HepG2 (cell line): ENCODE measurements around the gene NAT10. TPM values are rescaled to one million over a fixed set of nuclear protein-coding genes. Genes with fewer than 3 reads are reported as not detected.
A peak's percentile ranks its signal among the peaks of the same experiment; 100 is the strongest.

Source experiments
- ATAC-seq: fragments of 200-7000 bp; cut with Tn5 transposase; 3 replicates; pipeline ENCODE4 v1.9.1; 2020; ENCODE audit warnings: mild to moderate bottlenecking, moderate library complexity
- BruUV-seq: library from RNA; stranded (reverse); fragments of 400-500 nt; replicated peaks from 2 replicates; lab custom pipeline; 2021; lab: Mats Ljungman, UMichigan
- CTCF ChIA-PET: fragments of 300-600 bp; formaldehyde crosslinking; extraction: SDS; loops from one replicate; lab custom pipeline; 2021; ENCODE audit warnings: low total read pairs, inconsistent platforms, low intra/inter-chr PET ratio; lab: Yijun Ruan, JAX
- POLR2A ChIA-PET: fragments of 350-600 bp; sonication (Branson Sonifier 250); formaldehyde crosslinking; loops from one replicate; lab custom pipeline; 2020; ENCODE audit warnings: antibody characterized with exemption, inconsistent platforms; lab: Yijun Ruan, JAX
- DNase-seq: peaks from one replicate; pipeline ENCODE4 v3.0.0-alpha.2; 2015; ENCODE audit warnings: low spot score
- FAIRE-seq: peaks from 3 replicates; lab custom pipeline; 2011; peaks lifted over from hg19 to GRCh38; lab: Jason Lieb, UNC
- H2AFZ ChIP-seq: one replicate; pipeline ENCODE4 v1.6.1; 2011; ENCODE audit warnings: low read length, inconsistent platforms
- H3K27ac ChIP-seq: fragments of 300-600 bp; 3 replicates; pipeline ENCODE4 v1.8.0; 2011; ENCODE audit warnings: mixed run types, mild to moderate bottlenecking, mixed read lengths, low read length, inconsistent platforms; ENCODE audit not compliant: insufficient read depth; ENCODE audit errors: extremely low read length
- H3K27me3 ChIP-seq, 2 experiments: fragments of 200-600 bp in 1 of 2; 2 replicates in 1 of 2; 3 replicates in 1 of 2; pipeline versions ENCODE4 v1.6.0 to v1.8.0; 2011; ENCODE audit warnings: low read length in 2 of 2, mild to moderate bottlenecking in 2 of 2, moderate library complexity in 2 of 2, inconsistent platforms in 1 of 2; ENCODE audit not compliant: insufficient read depth in 2 of 2, control insufficient read depth in 1 of 2
- H3K36me3 ChIP-seq, 2 experiments: fragments of 200-600 bp in 1 of 2; replicated peaks in 1 of 2; 2 replicates in 1 of 2; 3 replicates in 1 of 2; pipeline versions ENCODE4 v1.5.1 to v1.8.0; 2011; ENCODE audit warnings: low read length in 2 of 2, inconsistent platforms in 1 of 2; ENCODE audit not compliant: insufficient read depth in 2 of 2, control insufficient read depth in 1 of 2
- H3K4me1 ChIP-seq: 2 replicates; pipeline ENCODE4 v1.5.1; 2012; ENCODE audit warnings: low read length, inconsistent platforms; ENCODE audit not compliant: insufficient read depth
- H3K4me2 ChIP-seq: 2 replicates; pipeline ENCODE4 v1.6.0; 2011; ENCODE audit warnings: low read depth, low read length, inconsistent platforms
- H3K4me3 ChIP-seq, 3 experiments: fragments of 200-600 bp in 1 of 3; sonication (generic), shearing (Covaris generic) in 1 of 3; replicated peaks in 1 of 3; 2 replicates each; pipeline ENCODE4 v1.5.1; 2011 to 2016; ENCODE audit warnings: low read length in 3 of 3, inconsistent platforms in 2 of 3, low read depth in 2 of 3, mild to moderate bottlenecking in 2 of 3, control low read depth in 1 of 3, mixed read lengths in 1 of 3; ENCODE audit not compliant: insufficient read depth in 1 of 3
- H3K79me2 ChIP-seq: one replicate; pipeline ENCODE4 v1.6.1; 2011; ENCODE audit warnings: low read length, inconsistent platforms; ENCODE audit not compliant: insufficient read depth
- H3K9ac ChIP-seq: 2 replicates; pipeline ENCODE4 v1.6.0; 2011; ENCODE audit warnings: mild to moderate bottlenecking, low read depth, low read length, inconsistent platforms; ENCODE audit not compliant: insufficient read depth
- H3K9me3 ChIP-seq: 2 replicates; pipeline ENCODE4 v1.5.1; 2012; ENCODE audit warnings: mild to moderate bottlenecking, low read length
- H4K20me1 ChIP-seq: 2 replicates; pipeline ENCODE4 v1.6.0; 2011; ENCODE audit warnings: inconsistent platforms, mild to moderate bottlenecking, low read length, moderate library complexity; ENCODE audit not compliant: insufficient read depth
- CEBPG ChIP-seq: IDR thresholded peaks from 2 replicates; pipeline ENCODE4 v1.6.1; 2016
- ELF4 ChIP-seq: sonication (generic); formaldehyde crosslinking; IDR thresholded peaks from 2 replicates; pipeline ENCODE4 v1.5.0; 2020; ENCODE audit warnings: missing genetic modification reagents, mild to moderate bottlenecking, moderate library complexity, borderline replicate concordance
- JARID2 ChIP-seq: sonication (generic); formaldehyde crosslinking; IDR thresholded peaks from 2 replicates; pipeline ENCODE4 v1.8.1; 2023; ENCODE audit warnings: missing genetic modification reagents, inconsistent platforms; ENCODE audit not compliant: insufficient replicate concordance
- TFE3 ChIP-seq: IDR thresholded peaks from 2 replicates; pipeline ENCODE4 v1.6.1; 2016
- THAP11 ChIP-seq: IDR thresholded peaks from 2 replicates; pipeline ENCODE4 v1.6.1; 2016; ENCODE audit warnings: missing biosample characterization, missing genetic modification reagents
- TMF1 ChIP-seq: sonication (generic); formaldehyde crosslinking; IDR thresholded peaks from 2 replicates; pipeline ENCODE4 v1.8.1; 2022; ENCODE audit warnings: low read depth, missing genetic modification reagents
- U2AF2 ChIP-seq: fragments of 200-400 bp; formaldehyde crosslinking; IDR thresholded peaks from 2 replicates; pipeline ENCODE4 v1.6.1; 2017; ENCODE audit warnings: low read depth, mild to moderate bottlenecking, low read length
- ZFP82 ChIP-seq: sonication (generic); formaldehyde crosslinking; IDR thresholded peaks from 2 replicates; pipeline ENCODE4 v1.5.1; 2020; ENCODE audit warnings: mild to moderate bottlenecking, missing genetic modification reagents, borderline replicate concordance
- ZNF142 ChIP-seq: sonication (generic); formaldehyde crosslinking; IDR thresholded peaks from 2 replicates; pipeline ENCODE4 v1.4.0; 2020; ENCODE audit warnings: missing genetic modification reagents
- ZNF34 ChIP-seq: sonication (generic); formaldehyde crosslinking; IDR thresholded peaks from 2 replicates; pipeline ENCODE4 v1.4.0; 2020; ENCODE audit warnings: mild to moderate bottlenecking, missing genetic modification reagents, borderline replicate concordance
- WGBS: methylation state at CpG from one replicate; pipeline ENCODE4 v1.1.6; 2017; ENCODE audit warnings: low lambda C conversion rate; 5-methylcytosine and 5-hydroxymethylcytosine counted together
- in situ Hi-C: cut with HindIII; loops from 2 replicates; pipeline ENCODE4 v1.10.0; 2017; ENCODE audit warnings: low pct_unique_long_range_greater_than_20kb; ENCODE audit not compliant: extremely low pct_ligation_motif_present
- intact Hi-C: fragments of 100-400 bp; cut with micrococcal nuclease; formaldehyde crosslinking; loops from one replicate; pipeline ENCODE4 v1.10.0; 2022; ENCODE audit not compliant: unreplicated experiment
- polyA plus RNA-seq, 8 experiments: library from polyadenylated mRNA; depleted of rRNA in 3 of 8; stranded (reverse) in 7 of 8; unstranded in 1 of 8; fragments of >200 nt; fragmentation: Illumina TruSeq in 4 of 8; extraction: Trizol in 4 of 8; gene quantifications; 2 replicates each; pipeline versions ENCODE4 v1.2.1 to v1.2.3, GENCODE V29; 2011 to 2016; ENCODE audit warnings: low read depth in 4 of 8, missing spikeins in 1 of 8, mixed read lengths in 1 of 8; ENCODE audit not compliant: insufficient read depth in 1 of 8
- total RNA-seq, 5 experiments: library from RNA; depleted of rRNA; stranded (reverse); fragments of >200 nt; fragmentation: Illumina TruSeq; extraction: Trizol; gene quantifications; 2 replicates each; pipeline ENCODE4 v1.2.3, GENCODE V29; 2016; ENCODE audit warnings: low read depth in 1 of 5

Gene NAT10
- total and polyA plus RNA-seq, 2 of the 13 experiments (the other 11 are each of a cell fraction or from before 2014, with no cell fraction given), result 33.9 to 51.9 TPM

- TF ChIP-seq U2AF2 (no peak), ELF4 (CRISPR knock-in tag) (no peak), ZNF34 (CRISPR knock-in tag) (0 out of 2 replicates have a peak, but pooled peaks have one; percentile 8), JARID2 (no peak), THAP11 (CRISPR knock-in tag) (no peak)
Measured at GRCh38 chr11:34105957-34106504, 602 bp downstream of the NAT10 start (continued).

- no peak for DNase-seq
- WGBS, result 98% methylated on average over 6 of the region's 6 CpGs
- Histone ChIP-seq H3K27me3 (no peaks in the 10 kb centered on the region), H3K36me3 (peaks cover 35 to 84% of the 10 kb centered on the region in 2 experiments), H3K27ac (no peak overlapping the region), H3K4me1 (peaks cover 15% of the 10 kb centered on the region), H3K79me2 (peaks cover 28% of the 10 kb centered on the region), H3K4me2 (no peak overlapping the region), H3K9ac (no peak overlapping the region), H2AFZ (no peak overlapping the region), H4K20me1 (no peaks in the 10 kb centered on the region), H3K9me3 (no peaks in the 10 kb centered on the region), H3K4me3 (no peak overlapping the region)
- CTCF ChIA-PET, result no interaction called here
- FAIRE-seq, result no peak
- no peak for ATAC-seq
- no TSS peak for BruUV-seq
- intact Hi-C loops, result no loop called here
- in situ Hi-C loops, result no loop called here
- POLR2A ChIA-PET, result no interaction called here
- TF ChIP-seq ZFP82 (no peak), TMF1 (CRISPR knock-in tag) (no peak), TFE3 (CRISPR knock-in tag) (no peak), JARID2 (no peak), ZNF142 (CRISPR knock-in tag) (no peak), CEBPG (CRISPR knock-in tag) (no peak)
Measured at GRCh38 chr11:34111722-34112270, 6.4 kb downstream of the NAT10 start.
